Panc1 (cell line): ENCODE measurements around the gene ZFAND4.

Experiments
- CTCF ChIP-seq: fragments of 450-650 bp; IDR thresholded peaks from 2 replicates; pipeline ENCODE4 v1.5.1; 2017; ENCODE audit warnings: mild to moderate bottlenecking
- POLR2AphosphoS5 ChIP-seq: IDR thresholded peaks from 2 replicates; pipeline ENCODE4 v1.6.1; 2012; ENCODE audit warnings: mild to moderate bottlenecking, low read depth, low read length, moderate library complexity
- REST ChIP-seq, 2 experiments: IDR thresholded peaks; 2 replicates each; pipeline ENCODE4 v1.6.1; 2011 to 2012; ENCODE audit warnings: low read depth in 2 of 2, control low read depth in 1 of 2, low read length in 1 of 2, mild to moderate bottlenecking in 1 of 2, moderate library complexity in 1 of 2; ENCODE audit not compliant: insufficient read depth in 1 of 2
- SIN3A ChIP-seq: IDR thresholded peaks from 2 replicates; pipeline ENCODE4 v1.6.1; 2012; ENCODE audit warnings: low read depth, mild to moderate bottlenecking, low read length, moderate library complexity, borderline replicate concordance; ENCODE audit not compliant: insufficient read depth
- TCF7L2 ChIP-seq: IDR thresholded peaks from 2 replicates; pipeline ENCODE4 v1.6.1; 2011; ENCODE audit warnings: mild to moderate bottlenecking, low read depth, low read length, inconsistent platforms

DNA sequence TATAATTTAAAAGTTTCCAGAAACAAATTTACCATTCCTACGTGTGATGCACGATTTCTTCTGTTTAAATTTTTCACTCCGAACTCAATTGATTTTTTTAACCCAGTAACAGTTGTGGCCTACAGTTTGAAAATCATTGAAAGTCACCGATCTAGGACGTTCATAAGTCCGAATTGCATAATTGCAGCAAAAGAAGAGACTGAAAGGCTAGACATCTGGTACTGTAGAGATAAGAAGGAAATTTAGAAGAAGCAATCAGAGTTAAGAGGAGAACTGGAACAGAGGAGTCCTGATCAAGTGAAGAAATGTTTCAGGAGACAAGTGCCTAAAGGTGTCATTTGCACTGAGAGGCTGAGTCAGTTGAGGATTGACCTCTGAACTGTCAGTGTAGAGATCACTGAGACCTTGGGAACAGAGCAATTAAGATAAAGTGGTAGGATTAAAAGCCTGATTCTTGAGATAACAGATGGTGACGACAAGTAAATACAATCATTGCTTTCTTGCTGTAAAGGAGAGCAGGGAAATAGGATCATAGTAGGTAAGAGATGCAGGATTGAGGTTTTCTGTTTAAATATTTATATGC is 73.5 kb downstream of the ZFAND4 start:
- TF ChIP-seq CTCF (no peak), SIN3A (no peak), POLR2AphosphoS5 (no peak), REST (IDR thresholded peaks at IDR 0.05; ENCODE audit: insufficient read depth in 1 of 2, low read depth in 2 of 2, low read length in 1 of 2) (no peak), TCF7L2 (no peak)
